ENCODE measurements around the gene TAGAP.
A peak's percentile ranks its signal among the peaks of the same experiment; 100 is the strongest.

TAGAP gene

DNA sequence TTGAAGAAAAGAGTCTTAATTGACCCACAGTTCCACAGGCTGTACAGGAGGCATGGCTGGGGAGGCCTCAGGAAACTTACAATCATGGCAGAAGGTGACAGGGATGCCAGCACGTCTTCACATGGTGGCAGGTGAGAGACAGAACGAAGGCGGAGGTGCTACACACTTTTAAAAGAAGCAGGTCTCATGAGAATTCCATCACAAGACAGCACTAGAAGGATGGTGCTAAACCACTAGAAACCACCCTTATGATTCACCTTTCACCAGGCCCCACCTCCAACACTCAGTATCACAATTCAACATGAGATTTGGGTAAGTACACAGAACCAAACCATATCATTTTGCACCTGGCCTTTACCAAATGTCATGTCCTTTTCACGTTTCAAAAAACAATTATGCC is 20.9 kb downstream of the TAGAP start:
- no peaks in the 10 kb centered on the region for H3K36me3 ChIP-seq (ENCODE audit: insufficient read depth, low read length)
- no peak overlapping the region for H3K27ac ChIP-seq (ENCODE audit: low read depth, low read length, poor library complexity, severe bottlenecking)
- no peaks in the 10 kb centered on the region for H3F3A ChIP-seq (ENCODE audit: insufficient read depth, low read length)
- H3K4me1 ChIP-seq (ENCODE audit: insufficient read depth, low read length, severe bottlenecking) = peaks cover 15% of the 10 kb centered on the region
- no peak for TF ChIP-seq EZH2 (IDR thresholded peaks at IDR 0.05; ENCODE audit: borderline replicate concordance, low read length)
- TF ChIP-seq, protein P1, sequence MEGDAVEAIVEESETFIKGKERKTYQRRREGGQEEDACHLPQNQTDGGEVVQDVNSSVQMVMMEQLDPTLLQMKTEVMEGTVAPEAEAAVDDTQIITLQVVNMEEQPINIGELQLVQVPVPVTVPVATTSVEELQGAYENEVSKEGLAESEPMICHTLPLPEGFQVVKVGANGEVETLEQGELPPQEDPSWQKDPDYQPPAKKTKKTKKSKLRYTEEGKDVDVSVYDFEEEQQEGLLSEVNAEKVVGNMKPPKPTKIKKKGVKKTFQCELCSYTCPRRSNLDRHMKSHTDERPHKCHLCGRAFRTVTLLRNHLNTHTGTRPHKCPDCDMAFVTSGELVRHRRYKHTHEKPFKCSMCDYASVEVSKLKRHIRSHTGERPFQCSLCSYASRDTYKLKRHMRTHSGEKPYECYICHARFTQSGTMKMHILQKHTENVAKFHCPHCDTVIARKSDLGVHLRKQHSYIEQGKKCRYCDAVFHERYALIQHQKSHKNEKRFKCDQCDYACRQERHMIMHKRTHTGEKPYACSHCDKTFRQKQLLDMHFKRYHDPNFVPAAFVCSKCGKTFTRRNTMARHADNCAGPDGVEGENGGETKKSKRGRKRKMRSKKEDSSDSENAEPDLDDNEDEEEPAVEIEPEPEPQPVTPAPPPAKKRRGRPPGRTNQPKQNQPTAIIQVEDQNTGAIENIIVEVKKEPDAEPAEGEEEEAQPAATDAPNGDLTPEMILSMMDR (IDR thresholded peaks at IDR 0.05; ENCODE audit: low read length) = no peak
- H4K20me1 ChIP-seq (ENCODE audit: insufficient read depth, low read length) = no peaks in the 10 kb centered on the region
- no peaks in the 10 kb centered on the region for H3K9me2 ChIP-seq (ENCODE audit: low read depth, low read length)
- no peak overlapping the region for H3K4me3 ChIP-seq (ENCODE audit: low read depth, low read length, poor library complexity, severe bottlenecking)
- no peaks in the 10 kb centered on the region for H3K27me3 ChIP-seq (ENCODE audit: insufficient read depth, low read length)
- no peak overlapping the region for H3K4me2 ChIP-seq (ENCODE audit: low read length)
- no peak overlapping the region for H2AFZ ChIP-seq (ENCODE audit: low read length)
- H3K9ac ChIP-seq (ENCODE audit: low read length) = no peak overlapping the region
- no peaks in the 10 kb centered on the region for H3K79me2 ChIP-seq (ENCODE audit: insufficient read depth, low read length)
- no peaks in the 10 kb centered on the region for H3K9me3 ChIP-seq (ENCODE audit: low read length)

DNA sequence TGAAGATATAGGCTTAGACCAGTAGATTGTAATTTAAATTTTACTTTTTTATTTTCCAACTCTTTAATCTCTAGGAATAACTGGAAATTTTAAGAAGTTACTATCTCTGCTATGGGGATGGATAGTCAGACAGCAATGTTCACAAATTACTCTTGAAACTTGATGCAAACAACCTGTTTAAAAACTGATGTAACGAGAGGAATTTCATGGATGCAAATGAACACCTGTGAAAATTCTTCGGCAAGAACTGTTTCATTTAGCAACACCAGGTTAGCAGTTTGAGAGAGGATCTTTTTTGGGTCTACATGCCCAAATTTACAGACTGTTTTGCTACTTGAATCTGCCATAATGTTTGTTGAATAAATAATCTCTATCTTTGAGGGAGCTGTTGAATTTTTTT is 24.8 kb downstream of the TAGAP start:
- no peak overlapping the region for H2AFZ ChIP-seq (ENCODE audit: low read length)
- no peaks in the 10 kb centered on the region for H4K20me1 ChIP-seq (ENCODE audit: insufficient read depth, low read length)
- H3K27ac ChIP-seq (ENCODE audit: low read depth, low read length, poor library complexity, severe bottlenecking) = peak overlapping the region; percentile 43
- no peaks in the 10 kb centered on the region for H3K9me2 ChIP-seq (ENCODE audit: low read depth, low read length)
- no peak for TF ChIP-seq EZH2 (IDR thresholded peaks at IDR 0.05; ENCODE audit: borderline replicate concordance, low read length)
- TF ChIP-seq, protein P1 (IDR thresholded peaks at IDR 0.05; ENCODE audit: low read length) = no peak
- H3K27me3 ChIP-seq (ENCODE audit: insufficient read depth, low read length) = no peaks in the 10 kb centered on the region
- H3F3A ChIP-seq (ENCODE audit: insufficient read depth, low read length) = no peaks in the 10 kb centered on the region
- H3K4me1 ChIP-seq (ENCODE audit: insufficient read depth, low read length, severe bottlenecking) = peaks cover 30% of the 10 kb centered on the region
- peaks cover 9% of the 10 kb centered on the region; the same call in 1 of the 2 replicates for H3K9me3 ChIP-seq (ENCODE audit: low read length)
- no peaks in the 10 kb centered on the region for H3K79me2 ChIP-seq (ENCODE audit: insufficient read depth, low read length)
- no peaks in the 10 kb centered on the region for H3K36me3 ChIP-seq (ENCODE audit: insufficient read depth, low read length)
- H3K9ac ChIP-seq (ENCODE audit: low read length) = no peak overlapping the region
- no peak overlapping the region for H3K4me3 ChIP-seq (ENCODE audit: low read depth, low read length, poor library complexity, severe bottlenecking)
- H3K4me2 ChIP-seq (ENCODE audit: low read length) = no peak overlapping the region; the same call in 1 of the 2 replicates

DNA sequence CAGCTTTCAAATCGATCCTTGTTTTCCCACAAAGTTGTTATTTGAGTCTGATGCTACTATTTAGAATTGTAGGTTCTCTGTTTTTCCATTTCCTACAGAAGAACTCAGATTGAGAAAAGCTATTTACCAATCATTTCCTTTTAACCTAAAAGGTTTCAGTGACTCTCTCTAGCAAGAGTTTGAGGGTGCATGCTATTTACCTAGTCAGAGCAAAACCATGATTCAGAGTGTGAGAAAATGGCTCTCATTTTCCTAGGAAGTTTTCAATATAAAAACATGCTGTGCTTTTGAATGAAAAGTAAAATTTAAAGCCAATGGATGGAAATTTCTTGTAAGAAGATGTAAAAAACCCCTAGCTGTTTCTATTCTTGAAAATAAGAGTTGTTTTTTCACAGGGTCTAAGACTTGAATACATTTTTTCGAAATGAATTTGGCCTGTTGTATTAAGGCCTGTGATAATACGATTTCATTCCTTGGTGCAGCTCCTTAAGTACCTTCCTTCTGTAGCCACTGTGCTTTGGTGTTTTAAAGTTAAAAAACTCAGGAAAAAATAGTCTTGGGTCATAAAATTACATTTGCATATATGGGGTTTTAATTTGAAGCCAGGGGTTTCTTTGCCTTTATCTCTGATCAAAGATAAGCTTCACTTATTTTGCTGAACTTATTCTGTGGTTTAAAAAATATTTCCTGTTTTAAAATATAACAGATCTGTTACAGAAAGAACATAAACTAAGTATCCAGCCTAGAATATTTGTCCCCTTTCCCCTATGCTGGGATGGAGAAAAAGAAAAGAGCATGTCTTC is 26.8 kb downstream of the TAGAP start:
- Histone ChIP-seq H3K79me2 (ENCODE audit: insufficient read depth, low read length) (no peaks in the 10 kb centered on the region), H3F3A (ENCODE audit: insufficient read depth, low read length) (no peaks in the 10 kb centered on the region; the same call in 1 of the 2 replicates), H4K20me1 (ENCODE audit: insufficient read depth, low read length) (no peaks in the 10 kb centered on the region), H3K4me2 (ENCODE audit: low read length) (peak overlapping the region; percentile 5; the same call in 1 of the 2 replicates), H2AFZ (ENCODE audit: low read length) (no peak overlapping the region), H3K9me2 (ENCODE audit: low read depth, low read length) (no peaks in the 10 kb centered on the region), H3K27ac (ENCODE audit: low read depth, low read length, poor library complexity, severe bottlenecking) (peak overlapping the region; percentile 16), H3K9me3 (ENCODE audit: low read length) (peaks cover 9% of the 10 kb centered on the region; the same call in 1 of the 2 replicates), H3K4me3 (ENCODE audit: low read depth, low read length, poor library complexity, severe bottlenecking) (no peak overlapping the region), H3K9ac (ENCODE audit: low read length) (no peak overlapping the region; the same call in 1 of the 2 replicates), H3K27me3 (ENCODE audit: insufficient read depth, low read length) (no peaks in the 10 kb centered on the region), H3K36me3 (ENCODE audit: insufficient read depth, low read length) (no peaks in the 10 kb centered on the region), H3K4me1 (ENCODE audit: insufficient read depth, low read length, severe bottlenecking) (peaks cover 39% of the 10 kb centered on the region)
- TF ChIP-seq, protein P1 (IDR thresholded peaks at IDR 0.05; ENCODE audit: low read length) = no peak
- no peak for TF ChIP-seq EZH2 (IDR thresholded peaks at IDR 0.05; ENCODE audit: borderline replicate concordance, low read length)

All from OCI-LY1 (cell line).